ENCODE data around the gene NRROS. TPM values are rescaled to one million over a fixed set of nuclear protein-coding genes. Genes with fewer than 3 reads are reported as not detected.
"Not testable (repeated sequence)": the region's sequence is repeated elsewhere in the genome, so short reads cannot be mapped to it uniquely, and the experiment has no call there.

NRROS gene
- total RNA-seq (2014; rRNA removed) = 1.0 and 2.5 TPM in 2 replicates
- 0.73 TPM for polyA plus RNA-seq (2012)

GRCh38 chr3:196639483-196640296, at the start of gene NRROS:
NRROS (plus strand) TSS chr3:196639694; CDS start chr3:196654540, 14,846 bp downstream.
- DNase-seq (ENCODE audit: low read depth) = peak; percentile 41

DNA sequence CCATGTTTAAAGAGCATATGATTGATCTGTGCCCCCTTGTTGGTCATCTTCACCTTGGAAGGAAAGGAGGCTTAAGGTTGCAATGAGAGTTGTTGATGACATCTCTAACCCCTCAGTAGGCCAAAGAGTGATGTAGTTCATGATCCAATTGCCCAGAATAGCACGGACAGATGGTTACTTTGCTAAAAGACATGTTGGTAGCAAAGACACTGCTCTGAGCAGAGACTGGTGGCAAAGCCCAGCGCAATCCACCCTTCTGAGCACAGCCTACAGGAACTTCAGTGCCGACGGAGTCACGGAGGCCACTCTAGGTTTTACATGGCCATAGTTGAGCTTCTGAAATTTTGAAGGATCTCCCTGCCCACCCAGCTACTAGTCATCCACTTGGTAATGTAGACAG, 49.2 kb upstream of the NRROS start:
- no peak for DNase-seq (ENCODE audit: low read depth)

- no peak for DNase-seq (ENCODE audit: low read depth)
Measured at GRCh38 chr3:196596355-196596754, 43.1 kb upstream of the NRROS start.

- DNase-seq (ENCODE audit: low read depth) = not testable (repeated sequence)
Measured at GRCh38 chr3:196597971-196598733, 41.3 kb upstream of the NRROS start.

GRCh38 chr3:196599734-196600128, 39.8 kb upstream of the NRROS start:
- DNase-seq (ENCODE audit: low read depth) = no peak

GRCh38 chr3:196600359-196600758, 39.1 kb upstream of the NRROS start:
- DNase-seq (ENCODE audit: low read depth) = no peak

DNA sequence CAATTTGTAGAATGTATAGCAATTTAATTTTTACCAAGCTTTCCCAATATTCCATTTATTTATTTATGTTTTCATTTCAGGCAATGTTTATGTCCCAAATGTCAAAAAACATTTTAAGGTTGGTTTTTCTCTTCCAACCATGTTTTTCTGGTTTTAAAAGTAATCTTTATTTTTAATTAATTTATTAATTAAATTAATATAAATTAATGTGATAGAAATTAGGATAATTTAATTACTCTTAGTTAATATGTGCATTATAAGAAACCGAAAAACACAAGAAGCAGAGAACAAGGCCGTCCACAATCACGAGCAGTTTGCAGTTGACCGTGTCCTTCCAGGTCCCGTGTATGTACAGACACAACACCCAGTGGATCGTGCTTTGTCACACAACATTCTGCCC, 36.8 kb upstream of the NRROS start:
- DNase-seq (ENCODE audit: low read depth) = no peak

GRCh38 chr3:196603683-196604082, 35.8 kb upstream of the NRROS start:
- DNase-seq (ENCODE audit: low read depth) = peak; percentile 32

GRCh38 chr3:196604548-196604947, 34.9 kb upstream of the NRROS start:
- peak; percentile 9 for DNase-seq (ENCODE audit: low read depth)

DNA sequence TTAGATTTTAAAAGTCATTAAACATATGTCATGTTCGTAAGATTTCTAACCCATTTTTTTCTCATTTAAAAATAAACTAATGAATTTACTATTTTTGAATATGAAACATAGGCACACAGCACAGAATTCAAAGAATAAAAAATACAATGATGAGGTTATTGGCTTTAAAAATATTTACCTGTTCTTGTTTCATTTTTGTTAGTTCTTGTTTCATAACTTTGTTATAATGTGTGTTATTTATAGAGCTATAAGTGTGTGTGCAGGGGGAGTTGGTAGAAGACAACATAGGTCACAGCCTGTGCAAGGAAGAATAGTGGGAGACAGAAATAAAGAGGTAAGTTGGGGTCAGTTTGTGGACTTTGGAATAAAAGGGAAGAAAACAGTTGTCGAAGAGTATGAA, 30.8 kb upstream of the NRROS start:
- DNase-seq (ENCODE audit: low read depth) = no peak

- DNase-seq (ENCODE audit: low read depth) = peak; percentile 77
Measured at GRCh38 chr3:196609343-196609775, 30.1 kb upstream of the NRROS start.

DNA sequence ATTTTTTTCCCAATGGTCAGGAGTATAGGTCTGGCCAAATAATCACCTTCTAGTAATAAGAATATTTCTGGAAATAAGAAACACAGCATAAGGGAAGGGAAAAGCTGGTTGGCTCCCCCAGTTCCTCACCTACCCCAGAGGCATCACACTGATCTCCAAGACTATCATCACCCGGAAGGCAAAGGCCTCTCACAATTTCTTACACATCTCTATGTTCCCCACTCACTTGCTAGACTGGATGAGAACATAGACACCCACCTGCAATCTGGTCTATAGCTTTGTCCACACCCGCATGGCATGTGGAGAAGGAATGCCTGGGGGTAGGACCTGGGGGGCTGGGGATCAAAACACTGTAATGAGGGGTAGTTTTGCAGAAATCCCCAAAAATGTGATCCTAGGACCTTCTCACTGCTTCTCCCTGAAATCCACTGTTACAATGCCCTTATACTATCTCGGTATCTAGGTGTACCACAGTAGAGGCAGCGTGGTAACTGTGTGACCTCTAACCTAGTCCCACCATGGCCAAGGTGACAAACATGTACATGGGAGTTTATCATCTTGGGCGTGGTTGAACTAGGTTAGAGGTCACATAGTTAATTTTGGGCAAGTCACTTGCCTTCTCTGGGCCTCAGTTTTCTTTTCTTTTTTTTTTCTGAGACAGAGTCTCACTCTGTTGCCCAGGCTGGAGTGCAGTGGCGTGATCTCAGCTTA, 29.5 kb upstream of the NRROS start:
- DNase-seq (ENCODE audit: low read depth) = no peak

DNA sequence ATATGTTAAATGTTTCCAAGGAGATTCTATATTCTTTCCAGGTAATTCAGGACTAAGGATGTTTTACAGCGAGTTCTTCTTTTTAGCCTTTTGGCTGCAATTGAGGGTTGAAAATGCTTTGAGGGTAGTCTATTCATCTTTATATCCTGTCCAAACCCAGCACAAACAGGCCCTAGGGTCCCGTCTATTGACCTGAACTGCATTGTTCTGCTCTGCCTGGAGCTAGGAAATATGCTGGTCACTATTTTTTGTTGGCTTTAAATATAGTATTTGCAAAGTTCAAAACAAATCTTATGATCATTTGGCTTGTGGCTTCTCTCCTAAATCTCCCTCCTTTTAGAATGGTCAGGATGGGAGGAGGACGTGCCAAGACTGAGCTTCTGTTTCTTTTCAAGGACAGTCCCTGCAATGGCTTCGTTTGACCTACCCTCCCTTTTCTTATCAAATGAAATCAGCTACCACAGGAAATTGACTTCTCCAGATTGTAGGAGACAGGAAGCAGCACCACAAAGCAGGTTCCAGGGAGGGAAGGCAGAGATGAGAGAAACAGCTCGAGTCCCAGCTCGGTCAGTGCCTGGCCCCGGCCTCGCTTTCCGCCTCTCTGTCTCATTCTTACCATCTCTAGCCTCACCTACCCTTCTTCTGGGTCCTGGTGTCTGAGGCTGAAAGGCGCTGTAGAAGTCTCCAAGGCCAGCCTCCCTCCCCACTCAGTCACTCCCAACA, 27.6 kb upstream of the NRROS start:
- DNase-seq (ENCODE audit: low read depth) = no peak

DNA sequence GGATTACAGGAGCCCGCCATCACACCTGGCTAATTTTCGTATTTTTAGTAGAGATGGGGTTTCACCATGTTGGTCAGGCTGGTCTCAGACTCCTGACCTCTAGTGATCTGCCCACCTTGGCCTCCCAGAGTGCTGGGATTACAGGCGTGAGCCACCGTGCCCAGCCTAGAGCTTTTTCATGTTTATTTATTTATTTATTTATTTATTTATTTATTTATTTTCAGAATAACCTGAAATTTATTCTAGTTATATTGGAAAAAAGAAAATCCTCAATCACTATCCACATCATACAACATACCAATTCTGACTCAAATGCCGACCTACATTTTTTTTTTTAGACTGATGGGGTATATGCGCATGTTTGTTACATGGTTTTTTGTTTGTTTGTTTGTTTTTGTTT, 24.3 kb upstream of the NRROS start:
- DNase-seq (ENCODE audit: low read depth) = not testable (repeated sequence)

- DNase-seq (ENCODE audit: low read depth) = no peak
Measured at GRCh38 chr3:196617256-196617655, 22.2 kb upstream of the NRROS start.

DNA sequence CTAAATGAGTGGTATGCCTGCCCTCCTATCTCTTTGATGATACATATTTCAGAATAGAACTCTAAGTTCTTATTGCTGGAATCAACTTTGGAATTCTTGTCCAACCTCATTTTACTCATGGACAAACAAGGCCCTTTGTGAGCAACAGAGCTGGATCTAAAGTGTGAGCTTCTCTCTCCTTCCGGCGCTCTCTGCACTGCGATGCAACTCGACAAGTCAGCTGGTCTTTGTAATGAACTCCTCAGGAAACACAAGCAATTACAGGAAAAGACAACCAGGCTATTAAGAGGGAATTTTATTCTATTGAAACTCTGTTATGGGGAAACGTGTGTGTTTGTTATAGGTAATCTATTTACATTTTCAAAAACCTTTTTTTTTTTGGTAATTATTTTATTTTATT, 20.3 kb upstream of the NRROS start:
- DNase-seq (ENCODE audit: low read depth) = no peak

DNA sequence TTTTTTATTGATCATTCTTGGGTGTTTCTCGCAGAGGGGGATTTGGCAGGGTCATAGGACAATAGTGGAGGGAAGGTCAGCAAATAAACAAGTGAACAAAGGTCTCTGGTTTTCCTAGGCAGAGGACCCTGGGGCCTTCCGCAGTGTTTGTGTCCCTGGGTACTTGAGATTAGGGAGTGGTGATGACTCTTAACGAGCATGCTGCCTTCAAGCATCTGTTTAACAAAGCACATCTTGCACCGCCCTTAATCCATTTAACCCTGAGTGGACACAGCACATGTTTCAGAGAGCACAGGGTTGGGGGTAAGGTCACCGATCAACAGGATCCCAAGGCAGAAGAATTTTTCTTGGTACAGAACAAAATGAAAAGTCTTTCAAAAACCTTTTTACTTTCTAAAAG, 19.9 kb upstream of the NRROS start:
- not testable (repeated sequence) for DNase-seq (ENCODE audit: low read depth)

DNA sequence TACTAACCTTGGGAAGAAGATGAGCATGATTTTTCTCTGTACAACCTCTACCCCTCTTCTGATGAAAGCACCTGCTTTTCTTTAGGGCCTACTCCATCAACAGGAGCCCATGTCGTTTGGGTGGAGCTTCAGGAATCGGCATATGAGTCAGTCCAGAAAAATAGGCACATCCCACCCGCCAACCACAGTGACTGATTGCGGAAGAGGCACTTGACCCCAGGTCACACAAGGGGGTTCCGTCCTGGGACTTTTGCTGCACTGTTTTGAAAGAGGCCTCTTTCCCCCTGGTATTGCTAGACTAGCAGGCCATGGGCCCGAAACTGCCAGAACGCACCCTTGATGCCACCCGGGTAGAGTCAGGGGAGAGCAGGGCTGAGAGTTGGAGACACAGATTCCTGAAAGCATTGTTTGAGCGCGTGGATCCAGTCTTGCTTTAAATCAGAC, 19.3 kb upstream of the NRROS start:
- no peak for DNase-seq (ENCODE audit: low read depth)

DNA sequence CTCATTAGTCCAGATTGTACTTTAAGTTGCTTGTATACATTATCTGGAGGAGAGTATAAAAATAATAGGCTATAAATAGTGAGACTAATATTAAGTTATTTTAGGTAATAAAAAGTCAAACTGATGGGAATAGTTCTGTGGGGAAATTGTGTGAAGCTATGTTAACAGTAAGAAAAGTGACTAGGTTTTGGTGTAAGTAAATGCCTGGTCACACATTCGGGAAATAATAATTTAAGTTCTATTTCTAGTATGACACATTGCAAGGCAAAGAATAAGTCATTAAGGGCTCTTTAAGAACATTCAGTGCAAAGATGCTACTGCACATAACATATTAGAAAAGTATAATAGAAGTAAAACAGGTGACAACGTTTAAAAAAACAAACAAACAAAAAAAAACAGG, 18.8 kb upstream of the NRROS start:
- no peak for DNase-seq (ENCODE audit: low read depth)

GRCh38 chr3:196621611-196622010, 17.9 kb upstream of the NRROS start:
- no peak for DNase-seq (ENCODE audit: low read depth)

DNA sequence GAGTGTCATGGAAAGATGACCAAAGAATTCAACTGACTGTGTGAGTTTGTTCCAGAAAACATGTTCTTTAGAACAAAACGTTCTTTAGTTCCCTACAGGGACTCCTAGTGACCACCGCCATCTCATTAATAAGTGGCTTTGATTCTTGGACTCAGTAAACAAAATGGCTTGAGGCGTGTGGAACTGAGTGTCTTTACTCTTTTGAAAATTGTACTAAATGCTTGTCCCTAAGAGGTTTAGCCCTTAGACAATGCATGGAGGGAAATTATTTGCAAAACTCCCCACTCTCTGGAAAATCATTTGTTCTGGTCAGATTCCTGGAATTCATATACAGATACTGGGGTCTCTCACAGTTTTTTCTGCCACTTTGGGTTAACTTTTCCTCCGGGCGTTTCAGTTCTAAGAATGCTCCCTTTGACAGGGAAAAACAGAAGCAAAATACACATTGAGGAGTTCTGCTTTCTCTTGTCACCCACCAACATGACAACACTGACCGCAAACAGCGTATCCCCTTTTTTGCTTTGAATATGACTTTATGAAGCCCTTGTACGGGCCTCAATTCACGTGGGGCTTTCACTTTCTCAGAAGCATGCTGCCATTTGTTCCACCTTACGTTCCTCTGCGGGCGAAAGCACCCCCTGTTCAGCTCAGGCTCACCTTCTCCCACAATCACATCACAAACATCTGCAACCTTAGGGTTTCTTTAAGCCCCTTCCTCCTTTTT, 15.3 kb upstream of the NRROS start:
- no peak for DNase-seq (ENCODE audit: low read depth)
